ENCODE data around the gene SLC28A2. TPM values are rescaled to one million over a fixed set of nuclear protein-coding genes. Genes with fewer than 3 reads are reported as not detected.
"Not testable (repeated sequence)": the region's sequence is repeated elsewhere in the genome, so short reads cannot be mapped to it uniquely, and the experiment has no call there.

SLC28A2 gene
- total and polyA plus RNA-seq, 2 donors (not counting 1 experiment from before 2014, with no cell fraction given): not detected

- H2AFZ ChIP-seq (ENCODE audit: insufficient read depth, low read depth, low read length, poor library complexity, severe bottlenecking): no peak overlapping the region
- Mint-ChIP-seq H3K27ac (no peak overlapping the region), H3K4me1 (no peaks in the 10 kb centered on the region), H3K4me3 (no peak overlapping the region), H3K27me3 (peaks cover 12% of the 10 kb centered on the region), H3K9me3 (ENCODE audit: insufficient read depth) (peaks cover 8% of the 10 kb centered on the region)
- H3K9ac ChIP-seq (ENCODE audit: low read length): no peak overlapping the region
- no peak for DNase-seq
- no peak for TF ChIP-seq EZH2 (IDR thresholded peaks at IDR 0.05; ENCODE audit: borderline replicate concordance, insufficient read depth, low read depth, low read length, poor library complexity, severe bottlenecking)
- TF ChIP-seq CTCF (IDR thresholded peaks at IDR 0.05): no peak
- H3K36me3 ChIP-seq (replicated peaks in 1 of 2; ENCODE audit: control extremely low read depth in 1 of 2, control insufficient read depth in 1 of 2, extremely low read depth in 1 of 2, insufficient read depth in 2 of 2, low read length in 1 of 2): no peaks in the 10 kb centered on the region
- no peaks in the 10 kb centered on the region for H3K4me1 ChIP-seq (ENCODE audit: control insufficient read depth in 2 of 2, insufficient read depth in 2 of 2, low read length in 2 of 2)
- H3K4me2 ChIP-seq (replicated peaks; ENCODE audit: low read depth, low read length, poor library complexity, severe bottlenecking): no peak overlapping the region
- peaks cover 0 to 25% (median 13%) of the 10 kb centered on the region in 3 donors for H3K9me3 ChIP-seq (ENCODE audit: control extremely low read depth in 1 of 3, control insufficient read depth in 2 of 3, insufficient read depth in 1 of 3, low read length in 2 of 3)
- no peak overlapping the region for H3K4me3 ChIP-seq (ENCODE audit: control extremely low read depth in 1 of 5, extremely low read depth in 1 of 5, insufficient read depth in 1 of 5, low read depth in 2 of 5, low read length in 4 of 5)
- ATAC-seq (ENCODE audit: low read depth): no peak
- intact Hi-C loops (cut with micrococcal nuclease): no loop called here
- no peaks in the 10 kb centered on the region for H4K20me1 ChIP-seq (ENCODE audit: control insufficient read depth, insufficient read depth, low read length, poor library complexity, severe bottlenecking)
- POLR2A ChIA-PET: no interaction called here
- peaks cover 0 to 2% (median 0%) of the 10 kb centered on the region in 4 experiments for H3K27me3 ChIP-seq (replicated peaks in 1 of 4; ENCODE audit: control extremely low read depth in 1 of 4, control insufficient read depth in 3 of 4, insufficient read depth in 4 of 4, low read length in 3 of 4)
- H3K79me2 ChIP-seq (ENCODE audit: control insufficient read depth, insufficient read depth, low read length): no peaks in the 10 kb centered on the region
- WGBS (ENCODE audit: insufficient coverage): no CpG with 5 or more reads among the region's 4 CpGs
- H3K27ac ChIP-seq (ENCODE audit: low read length in 2 of 2): no peak overlapping the region
- CTCF ChIA-PET: no interaction called here
Observed at GRCh38 chr15:45231864-45232562, 20.0 kb upstream of the SLC28A2 start.

- no peak overlapping the region for H3K9ac ChIP-seq (ENCODE audit: low read length)
- no peak overlapping the region for H3K4me2 ChIP-seq (replicated peaks; ENCODE audit: low read depth, low read length, poor library complexity, severe bottlenecking)
- no peaks in the 10 kb centered on the region for H3K4me1 ChIP-seq (ENCODE audit: control insufficient read depth in 2 of 2, insufficient read depth in 2 of 2, low read length in 2 of 2)
- no peak overlapping the region for H3K4me3 ChIP-seq (ENCODE audit: control extremely low read depth in 1 of 5, extremely low read depth in 1 of 5, insufficient read depth in 1 of 5, low read depth in 2 of 5, low read length in 4 of 5)
- Mint-ChIP-seq H3K4me1 (no peaks in the 10 kb centered on the region), H3K9me3 (ENCODE audit: insufficient read depth) (peaks cover 13% of the 10 kb centered on the region), H3K27ac (no peak overlapping the region), H3K27me3 (peaks cover 17% of the 10 kb centered on the region), H3K4me3 (no peak overlapping the region)
- H2AFZ ChIP-seq (ENCODE audit: insufficient read depth, low read depth, low read length, poor library complexity, severe bottlenecking): no peak overlapping the region
- CTCF ChIA-PET: no interaction called here
- H3K9me3 ChIP-seq (ENCODE audit: control extremely low read depth in 1 of 3, control insufficient read depth in 2 of 3, insufficient read depth in 1 of 3, low read length in 2 of 3): peaks cover 0 to 28% (median 26%) of the 10 kb centered on the region in 3 donors
- DNase-seq (no peak), ATAC-seq (ENCODE audit: low read depth) (no peak)
- 83% methylated on average over 8 of the region's 11 CpGs for WGBS (ENCODE audit: insufficient coverage)
- POLR2A ChIA-PET: no interaction called here
- H3K36me3 ChIP-seq (replicated peaks in 1 of 2; ENCODE audit: control extremely low read depth in 1 of 2, control insufficient read depth in 1 of 2, extremely low read depth in 1 of 2, insufficient read depth in 2 of 2, low read length in 1 of 2): no peaks in the 10 kb centered on the region
- intact Hi-C loops (cut with micrococcal nuclease): no loop called here
- H3K79me2 ChIP-seq (ENCODE audit: control insufficient read depth, insufficient read depth, low read length): no peaks in the 10 kb centered on the region
- no peaks in the 10 kb centered on the region for H4K20me1 ChIP-seq (ENCODE audit: control insufficient read depth, insufficient read depth, low read length, poor library complexity, severe bottlenecking)
- TF ChIP-seq EZH2 (IDR thresholded peaks at IDR 0.05; ENCODE audit: borderline replicate concordance, insufficient read depth, low read depth, low read length, poor library complexity, severe bottlenecking) (no peak), CTCF (IDR thresholded peaks at IDR 0.05) (no peak)
- H3K27ac ChIP-seq (ENCODE audit: low read length in 2 of 2): no peak overlapping the region
- H3K27me3 ChIP-seq (replicated peaks in 1 of 4; ENCODE audit: control extremely low read depth in 1 of 4, control insufficient read depth in 3 of 4, insufficient read depth in 4 of 4, low read length in 3 of 4): peaks cover 0 to 8% (median 0%) of the 10 kb centered on the region in 4 experiments
Observed at GRCh38 chr15:45234562-45235235, 17.3 kb upstream of the SLC28A2 start.

GRCh38 chr15:45236806-45237205, 15.2 kb upstream of the SLC28A2 start:
- DNase-seq; H3K4me3 Mint-ChIP-seq; POLR2A ChIA-PET; H3K4me3 ChIP-seq (ENCODE audit: control extremely low read depth in 1 of 5, extremely low read depth in 1 of 5, insufficient read depth in 1 of 5, low read depth in 2 of 5, low read length in 4 of 5); H3K27me3 ChIP-seq (replicated peaks in 1 of 4; ENCODE audit: control extremely low read depth in 1 of 4, control insufficient read depth in 3 of 4, insufficient read depth in 4 of 4, low read length in 3 of 4); H4K20me1 ChIP-seq (ENCODE audit: control insufficient read depth, insufficient read depth, low read length, poor library complexity, severe bottlenecking); H2AFZ ChIP-seq (ENCODE audit: insufficient read depth, low read depth, low read length, poor library complexity, severe bottlenecking); H3K27ac Mint-ChIP-seq; H3K4me1 Mint-ChIP-seq; H3K79me2 ChIP-seq (ENCODE audit: control insufficient read depth, insufficient read depth, low read length); H3K27ac ChIP-seq (ENCODE audit: low read length in 2 of 2); H3K4me2 ChIP-seq (replicated peaks; ENCODE audit: low read depth, low read length, poor library complexity, severe bottlenecking); intact Hi-C loops (cut with micrococcal nuclease); H3K9ac ChIP-seq (ENCODE audit: low read length); H3K4me1 ChIP-seq (ENCODE audit: control insufficient read depth in 2 of 2, insufficient read depth in 2 of 2, low read length in 2 of 2); CTCF ChIA-PET; ATAC-seq (ENCODE audit: low read depth); H3K36me3 ChIP-seq (replicated peaks in 1 of 2; ENCODE audit: control extremely low read depth in 1 of 2, control insufficient read depth in 1 of 2, extremely low read depth in 1 of 2, insufficient read depth in 2 of 2, low read length in 1 of 2): not testable (repeated sequence)
- H3K27me3 Mint-ChIP-seq: peaks cover 14% of the 10 kb centered on the region
- 68% methylated on average over 6 of the region's 6 CpGs for WGBS (ENCODE audit: insufficient coverage)
- H3K9me3 ChIP-seq (ENCODE audit: control extremely low read depth in 1 of 3, control insufficient read depth in 2 of 3, insufficient read depth in 1 of 3, low read length in 2 of 3): peaks cover 1 to 43% (median 36%) of the 10 kb centered on the region in 3 donors
- H3K9me3 Mint-ChIP-seq (ENCODE audit: insufficient read depth): peaks cover 20% of the 10 kb centered on the region

All from B cell (primary cell).